AG10803 (cell line): ENCODE data around the gene MAMSTR.

Source experiments
- DNase-seq: peaks from one replicate; pipeline ENCODE4 v3.0.0; 2010; ENCODE audit warnings: low read depth
- H3K4me3 ChIP-seq: 2 replicates; pipeline ENCODE4 v1.5.1; 2011; ENCODE audit warnings: mild to moderate bottlenecking, low read length, control low read depth
- CTCF ChIP-seq: conservative IDR thresholded peaks from 2 replicates; pipeline ENCODE4 v1.5.1; 2011; ENCODE audit warnings: mild to moderate bottlenecking, low read length, control low read depth, inconsistent platforms

Gene MAMSTR

GRCh38 chr19:48742096-48742495 is 22.6 kb upstream of the MAMSTR start:
- no peak for DNase-seq
- no peak for TF ChIP-seq CTCF
- H3K4me3 ChIP-seq = no peak overlapping the region

- no peak for TF ChIP-seq CTCF
- DNase-seq = no peak
- H3K4me3 ChIP-seq = no peak overlapping the region
Measured at GRCh38 chr19:48741129-48741999, 21.8 kb upstream of the MAMSTR start.

GRCh38 chr19:48740164-48740972 is 20.8 kb upstream of the MAMSTR start, which contains the start of gene RASIP1:
RASIP1 (minus strand) TSS chr19:48740610; CDS start chr19:48740282, 328 bp downstream.
- DNase-seq = no peak
- H3K4me3 ChIP-seq = no peak within 1 kb of the TSS
- TF ChIP-seq CTCF = no peak

GRCh38 chr19:48739404-48740163 is 20.1 kb upstream of the MAMSTR start:
- DNase-seq = no peak
- TF ChIP-seq CTCF = no peak
- no peak overlapping the region for H3K4me3 ChIP-seq

GRCh38 chr19:48738557-48739403 is 19.3 kb upstream of the MAMSTR start:
- no peak for TF ChIP-seq CTCF
- DNase-seq = peak; percentile 45
- H3K4me3 ChIP-seq = peak overlapping the region; percentile 29

- DNase-seq = no peak
- no peak overlapping the region for H3K4me3 ChIP-seq
- no peak for TF ChIP-seq CTCF
Measured at GRCh38 chr19:48737360-48737998, 18.0 kb upstream of the MAMSTR start.
